ENCODE data around the gene TBC1D22A.

The TBC1D22A gene

DNA sequence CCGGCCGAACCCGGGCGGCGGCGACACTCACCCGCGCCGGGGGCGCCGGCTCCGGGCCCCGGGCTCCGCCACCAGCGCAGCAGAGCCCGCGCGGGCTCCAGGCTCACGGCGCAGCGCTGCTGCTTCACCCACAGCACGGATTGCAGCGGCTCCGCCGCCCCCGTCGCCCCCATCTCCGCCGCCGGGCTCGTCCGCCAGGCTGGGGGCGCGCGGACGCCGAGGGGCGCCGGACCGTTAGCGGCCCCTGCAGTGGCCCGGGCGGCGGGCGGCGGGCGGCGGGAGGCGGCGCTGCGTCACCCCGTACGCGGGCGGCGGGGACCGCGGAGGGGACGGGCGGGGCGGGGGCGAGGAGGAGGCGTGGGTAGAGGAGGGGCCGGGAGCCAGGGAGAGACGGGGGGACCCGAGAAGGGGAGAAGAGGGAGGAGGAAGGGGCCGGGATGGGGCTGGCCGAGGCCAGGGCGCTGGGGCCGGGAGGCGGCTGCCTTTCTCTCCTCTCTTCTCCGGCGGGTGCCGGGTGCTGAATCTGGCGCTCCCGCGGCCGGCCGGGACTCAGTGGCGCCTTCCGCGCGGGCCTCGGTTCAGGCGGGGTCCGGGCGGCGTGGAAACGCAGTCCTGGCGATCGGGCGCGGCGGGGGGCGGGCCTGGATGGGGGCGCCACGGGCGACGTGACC is 24.3 kb upstream of the TBC1D22A start, which contains the start of gene CERK:
CERK (minus strand) TSS at position 277 of the 671 bp plus-strand sequence; CDS start at position 173, 104 bp downstream.
- Histone ChIP-seq H3K27me3 (ENCODE audit: insufficient read depth, low read length) (no peaks in the 10 kb centered on the region), H3K9me3 (ENCODE audit: low read length) (0 out of 2 replicates have a peak, but pooled peaks cover 5% of the 10 kb centered on the region), H3K4me1 (ENCODE audit: insufficient read depth, low read length, severe bottlenecking) (peaks cover 50% of the 10 kb centered on the region), H3K79me2 (ENCODE audit: insufficient read depth, low read length) (peaks cover 25% of the 10 kb centered on the region), H3K9ac (ENCODE audit: low read length) (peak within 1 kb of the TSS; percentile 65), H3K36me3 (ENCODE audit: insufficient read depth, low read length) (no peaks in the 10 kb centered on the region; the same call in 1 of the 2 replicates), H4K20me1 (ENCODE audit: insufficient read depth, low read length) (no peaks in the 10 kb centered on the region), H3K9me2 (ENCODE audit: low read depth, low read length) (no peaks in the 10 kb centered on the region), H2AFZ (ENCODE audit: low read length) (no peak within 1 kb of the TSS), H3K4me2 (ENCODE audit: low read length) (peak within 1 kb of the TSS; percentile 77), H3K27ac (ENCODE audit: low read depth, low read length, poor library complexity, severe bottlenecking) (peak within 1 kb of the TSS; percentile 96), H3K4me3 (ENCODE audit: low read depth, low read length, poor library complexity, severe bottlenecking) (peak within 1 kb of the TSS; percentile 94), H3F3A (ENCODE audit: insufficient read depth, low read length) (no peaks in the 10 kb centered on the region; the same call in 1 of the 2 replicates)
- no peak for TF ChIP-seq CTCF (IDR thresholded peaks at IDR 0.05; ENCODE audit: low read length)
- no peak for TF ChIP-seq EZH2 (IDR thresholded peaks at IDR 0.05; ENCODE audit: borderline replicate concordance, low read length)

DNA sequence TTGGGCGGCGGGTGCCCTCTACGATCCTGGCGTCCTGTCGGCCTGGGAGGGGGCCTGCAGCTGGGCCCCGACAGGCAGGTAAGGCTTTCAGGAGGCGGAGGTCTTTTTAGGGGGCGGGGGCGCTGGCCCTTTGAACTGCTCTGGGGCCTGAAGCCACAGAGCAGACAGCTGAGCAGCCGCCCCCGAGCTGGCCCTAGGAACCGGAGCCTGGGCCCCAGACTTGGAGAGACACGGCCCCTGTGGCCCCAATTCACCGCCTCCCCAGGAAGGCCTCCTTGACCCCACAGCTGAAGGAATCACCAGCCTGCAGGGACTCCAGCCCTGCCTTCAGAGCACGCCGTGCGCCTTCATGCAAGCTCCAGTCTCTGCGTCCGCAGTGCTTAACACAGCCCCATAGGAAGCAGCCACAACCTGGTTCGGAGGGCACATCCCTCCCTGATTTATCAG is 23.8 kb upstream of the TBC1D22A start:
- Histone ChIP-seq H3K4me3 (ENCODE audit: low read depth, low read length, poor library complexity, severe bottlenecking) (peak overlapping the region; percentile 94), H3K9ac (ENCODE audit: low read length) (peak overlapping the region; percentile 65)

More for the DNA sequence above, 23.8 kb upstream of the TBC1D22A start:
- Histone ChIP-seq H4K20me1 (ENCODE audit: insufficient read depth, low read length) (no peaks in the 10 kb centered on the region), H3K79me2 (ENCODE audit: insufficient read depth, low read length) (peaks cover 21% of the 10 kb centered on the region), H3K9me3 (ENCODE audit: low read length) (0 out of 2 replicates have a peak, but pooled peaks cover 5% of the 10 kb centered on the region), H3F3A (ENCODE audit: insufficient read depth, low read length) (no peaks in the 10 kb centered on the region; the same call in 1 of the 2 replicates), H2AFZ (ENCODE audit: low read length) (no peak overlapping the region), H3K27me3 (ENCODE audit: insufficient read depth, low read length) (no peaks in the 10 kb centered on the region), H3K27ac (ENCODE audit: low read depth, low read length, poor library complexity, severe bottlenecking) (peak overlapping the region; percentile 23), H3K4me1 (ENCODE audit: insufficient read depth, low read length, severe bottlenecking) (peaks cover 44% of the 10 kb centered on the region), H3K9me2 (ENCODE audit: low read depth, low read length) (no peaks in the 10 kb centered on the region), H3K4me2 (ENCODE audit: low read length) (peak overlapping the region; percentile 76), H3K36me3 (ENCODE audit: insufficient read depth, low read length) (no peaks in the 10 kb centered on the region; the same call in 1 of the 2 replicates)
- TF ChIP-seq EZH2 (IDR thresholded peaks at IDR 0.05; ENCODE audit: borderline replicate concordance, low read length): no peak
- TF ChIP-seq CTCF (IDR thresholded peaks at IDR 0.05; ENCODE audit: low read length): no peak
